Right atrium auricular region (tissue), 2 donors: ENCODE results near the gene KAZN. TPM values are rescaled to one million over a fixed set of nuclear protein-coding genes. Genes with fewer than 3 reads are reported as not detected.

Experiments
- DNase-seq: peaks from one replicate; pipeline ENCODE4 v3.0.0-alpha.2; 2019; ENCODE audit warnings: low spot score
- H3K27ac ChIP-seq, 2 donors: fragments of 200-600 bp; sonication (generic); 1 replicate in 1 of 2; 2 replicates in 1 of 2; pipeline ENCODE4 v1.5.1; 2016 to 2019
- H3K27me3 ChIP-seq, 2 donors: fragments of 200-600 bp; sonication (generic); one replicate each; pipeline versions ENCODE4 v1.5.1 to v1.6.0; 2017 to 2019
- H3K36me3 ChIP-seq: fragments of 200-600 bp; sonication (generic); one replicate; pipeline ENCODE4 v1.5.1; 2016
- H3K4me1 ChIP-seq, 2 donors: fragments of 200-600 bp; sonication (generic); one replicate each; pipeline versions ENCODE4 v1.5.1 to v1.6.0; 2017 to 2019
- H3K4me3 ChIP-seq, 2 donors: fragments of 200-600 bp; sonication (generic); 1 replicate in 1 of 2; 2 replicates in 1 of 2; pipeline ENCODE4 v1.5.1; 2017 to 2019; ENCODE audit warnings: mild to moderate bottlenecking in 1 of 2, moderate library complexity in 1 of 2
- H3K9me3 ChIP-seq, 2 donors: fragments of 200-600 bp; sonication (generic); one replicate each; pipeline ENCODE4 v1.5.1; 2019
- CTCF ChIP-seq, 2 donors: fragments of 200-600 bp; sonication (generic); IDR thresholded peaks; one replicate each; pipeline ENCODE4 v1.5.1; 2019; ENCODE audit warnings: antibody characterized with exemption in 2 of 2
- total RNA-seq, 2 donors: library from RNA; depleted of rRNA; stranded (reverse); fragments of >200 nt; gene quantifications; one replicate each; pipeline ENCODE4 v1.1.0, GENCODE V29; 2016

The KAZN gene
- total RNA-seq, 2 donors from 2014 or later = 3.9 to 6.8 TPM

- no peaks in the 10 kb centered on the region for H3K27me3 ChIP-seq
- H3K27ac ChIP-seq = no peak overlapping the region
- DNase-seq = no peak
- no peaks in the 10 kb centered on the region for H3K36me3 ChIP-seq
- no peaks in the 10 kb centered on the region for H3K4me1 ChIP-seq
- no peaks in the 10 kb centered on the region for H3K9me3 ChIP-seq
- H3K4me3 ChIP-seq = no peak overlapping the region
- no peak for TF ChIP-seq CTCF (IDR thresholded peaks at IDR 0.05)
Measured at GRCh38 chr1:14590411-14591180, 7.9 kb upstream of the KAZN start.

- H3K27ac ChIP-seq = no peak overlapping the region
- no peaks in the 10 kb centered on the region for H3K27me3 ChIP-seq
- no peaks in the 10 kb centered on the region for H3K4me1 ChIP-seq
- DNase-seq = no peak
- H3K36me3 ChIP-seq = no peaks in the 10 kb centered on the region
- TF ChIP-seq CTCF (IDR thresholded peaks at IDR 0.05) = no peak
- H3K4me3 ChIP-seq = no peak overlapping the region
- H3K9me3 ChIP-seq = no peaks in the 10 kb centered on the region
Measured at GRCh38 chr1:14591600-14591999, 6.9 kb upstream of the KAZN start.

- Histone ChIP-seq H3K9me3 (no peaks in the 10 kb centered on the region), H3K36me3 (no peaks in the 10 kb centered on the region), H3K27me3 (no peaks in the 10 kb centered on the region), H3K4me3 (no peak overlapping the region), H3K27ac (no peak overlapping the region), H3K4me1 (no peaks in the 10 kb centered on the region)
- no peak for TF ChIP-seq CTCF (IDR thresholded peaks at IDR 0.05)
- DNase-seq = no peak
Measured at GRCh38 chr1:14592004-14592631, 6.4 kb upstream of the KAZN start.

GRCh38 chr1:14593302-14593701 is 5.2 kb upstream of the KAZN start:
- no peak overlapping the region for H3K27ac ChIP-seq
- H3K4me3 ChIP-seq = no peak overlapping the region
- TF ChIP-seq CTCF (IDR thresholded peaks at IDR 0.05) = no peak
- H3K4me1 ChIP-seq = peaks cover 0 to 5% of the 10 kb centered on the region in 2 donors
- no peak for DNase-seq
- no peaks in the 10 kb centered on the region for H3K36me3 ChIP-seq
- peaks cover 5% of the 10 kb centered on the region in 2 donors for H3K27me3 ChIP-seq
- H3K9me3 ChIP-seq = no peaks in the 10 kb centered on the region

GRCh38 chr1:14594045-14594444 is 4.4 kb upstream of the KAZN start:
- Histone ChIP-seq H3K27ac (no peak overlapping the region), H3K36me3 (no peaks in the 10 kb centered on the region), H3K4me3 (no peak overlapping the region), H3K27me3 (peaks cover 6 to 8% of the 10 kb centered on the region in 2 donors), H3K9me3 (no peaks in the 10 kb centered on the region), H3K4me1 (peaks cover 0 to 12% of the 10 kb centered on the region in 2 donors)
- DNase-seq = no peak
- no peak for TF ChIP-seq CTCF (IDR thresholded peaks at IDR 0.05)
